OCI-LY7 (cell line): ENCODE results near the gene HTT. TPM values are rescaled to one million over a fixed set of nuclear protein-coding genes. Genes with fewer than 3 reads are reported as not detected.

ENCODE experiments used
- BruUV-seq: library from RNA; stranded (reverse); fragments of 400-500 nt; replicated peaks from 2 replicates; lab custom pipeline; 2021; lab: Mats Ljungman, UMichigan
- CTCF ChIA-PET: fragments of 300-600 bp; sonication (Branson Sonifier 250); formaldehyde crosslinking; loops from one replicate; lab custom pipeline; 2022; ENCODE audit warnings: antibody characterized with exemption; ENCODE audit not compliant: unreplicated experiment; lab: Charles Lee
- POLR2A ChIA-PET: fragments of 300-600 bp; sonication (Branson Sonifier 250); formaldehyde crosslinking; loops from one replicate; lab custom pipeline; 2022; ENCODE audit warnings: antibody characterized with exemption; lab: Charles Lee
- DNase-seq: peaks from one replicate; pipeline ENCODE4 v3.0.0-alpha.2; 2015; ENCODE audit warnings: low spot score
- H2AFZ ChIP-seq: fragments of 200-600 bp; sonication (generic), shearing (Covaris generic); 2 replicates; pipeline ENCODE4 v1.6.1; 2014; ENCODE audit warnings: mild to moderate bottlenecking, antibody characterized with exemption, low read length, moderate library complexity
- H3K27ac ChIP-seq: fragments of 200-600 bp; sonication (generic); 2 replicates; pipeline ENCODE4 v1.5.1; 2014; ENCODE audit warnings: mixed run types, low read depth, mild to moderate bottlenecking, moderate library complexity, low read length, inconsistent platforms; ENCODE audit not compliant: poor library complexity, severe bottlenecking
- H3K36me3 ChIP-seq: fragments of 200-600 bp; sonication (generic); 2 replicates; pipeline ENCODE4 v1.6.1; 2014; ENCODE audit warnings: mild to moderate bottlenecking, antibody characterized with exemption, low read length, moderate library complexity, mixed read lengths; ENCODE audit not compliant: insufficient read depth
- H3K4me1 ChIP-seq: fragments of 200-600 bp; sonication (generic); 2 replicates; pipeline ENCODE4 v1.5.1; 2014; ENCODE audit warnings: mild to moderate bottlenecking, low read length; ENCODE audit not compliant: insufficient read depth, poor library complexity, severe bottlenecking
- H3K4me2 ChIP-seq: fragments of 200-600 bp; sonication (generic); 2 replicates; pipeline ENCODE4 v1.6.1; 2014; ENCODE audit warnings: mild to moderate bottlenecking, low read length
- H3K4me3 ChIP-seq: fragments of 200-600 bp; sonication (generic); 2 replicates; pipeline ENCODE4 v1.5.1; 2014; ENCODE audit warnings: mild to moderate bottlenecking, low read depth, low read length; ENCODE audit not compliant: poor library complexity, severe bottlenecking
- H3K79me2 ChIP-seq: fragments of 200-600 bp; sonication (generic); 2 replicates; pipeline ENCODE4 v1.6.1; 2016; ENCODE audit warnings: low read depth, mild to moderate bottlenecking, low read length, moderate library complexity, mixed read lengths; ENCODE audit not compliant: insufficient read depth
- H3K9me2 ChIP-seq: fragments of 200-600 bp; sonication (generic); 2 replicates; pipeline ENCODE4 v1.6.1; 2016; ENCODE audit warnings: mild to moderate bottlenecking, low read length, mixed read lengths; ENCODE audit not compliant: insufficient read depth
- H3K9me3 ChIP-seq: fragments of 200-600 bp; sonication (generic); 2 replicates; pipeline ENCODE4 v1.6.1; 2014; ENCODE audit warnings: mild to moderate bottlenecking, mixed run types, low read length, mixed read lengths
- H4K20me1 ChIP-seq: fragments of 200-600 bp; sonication (generic); 2 replicates; pipeline ENCODE4 v1.6.1; 2014; ENCODE audit warnings: mild to moderate bottlenecking, antibody characterized with exemption, low read length, moderate library complexity, mixed read lengths; ENCODE audit not compliant: insufficient read depth
- CTCF ChIP-seq: fragments of 200-600 bp; sonication (generic); conservative IDR thresholded peaks from 2 replicates; pipeline ENCODE4 v1.5.1; 2014; ENCODE audit warnings: mild to moderate bottlenecking, antibody characterized with exemption, low read length, moderate library complexity, mixed read lengths
- EZH2phosphoT487 ChIP-seq: fragments of 200-600 bp; sonication (generic); IDR thresholded peaks from 2 replicates; pipeline ENCODE4 v1.6.1; 2018; ENCODE audit warnings: low read depth, borderline replicate concordance, mild to moderate bottlenecking, mixed run types, antibody characterized with exemption, low read length, moderate library complexity, mixed read lengths
- intact Hi-C: fragments of 100-400 bp; cut with micrococcal nuclease; formaldehyde crosslinking; loops from one replicate; pipeline ENCODE4 v1.10.0; 2022; ENCODE audit not compliant: unreplicated experiment
- total RNA-seq, 2 experiments: library from RNA; depleted of rRNA in 1 of 2; stranded (reverse); fragments of >200 nt in 1 of 2; shearing (Covaris generic) in 1 of 2; gene quantifications; 2 replicates each; pipeline ENCODE4 v1.2.3, GENCODE V29; 2014 to 2022

HTT gene
- total RNA-seq, 2 experiments from 2014 or later, result 36.4 to 91.3 TPM

DNA sequence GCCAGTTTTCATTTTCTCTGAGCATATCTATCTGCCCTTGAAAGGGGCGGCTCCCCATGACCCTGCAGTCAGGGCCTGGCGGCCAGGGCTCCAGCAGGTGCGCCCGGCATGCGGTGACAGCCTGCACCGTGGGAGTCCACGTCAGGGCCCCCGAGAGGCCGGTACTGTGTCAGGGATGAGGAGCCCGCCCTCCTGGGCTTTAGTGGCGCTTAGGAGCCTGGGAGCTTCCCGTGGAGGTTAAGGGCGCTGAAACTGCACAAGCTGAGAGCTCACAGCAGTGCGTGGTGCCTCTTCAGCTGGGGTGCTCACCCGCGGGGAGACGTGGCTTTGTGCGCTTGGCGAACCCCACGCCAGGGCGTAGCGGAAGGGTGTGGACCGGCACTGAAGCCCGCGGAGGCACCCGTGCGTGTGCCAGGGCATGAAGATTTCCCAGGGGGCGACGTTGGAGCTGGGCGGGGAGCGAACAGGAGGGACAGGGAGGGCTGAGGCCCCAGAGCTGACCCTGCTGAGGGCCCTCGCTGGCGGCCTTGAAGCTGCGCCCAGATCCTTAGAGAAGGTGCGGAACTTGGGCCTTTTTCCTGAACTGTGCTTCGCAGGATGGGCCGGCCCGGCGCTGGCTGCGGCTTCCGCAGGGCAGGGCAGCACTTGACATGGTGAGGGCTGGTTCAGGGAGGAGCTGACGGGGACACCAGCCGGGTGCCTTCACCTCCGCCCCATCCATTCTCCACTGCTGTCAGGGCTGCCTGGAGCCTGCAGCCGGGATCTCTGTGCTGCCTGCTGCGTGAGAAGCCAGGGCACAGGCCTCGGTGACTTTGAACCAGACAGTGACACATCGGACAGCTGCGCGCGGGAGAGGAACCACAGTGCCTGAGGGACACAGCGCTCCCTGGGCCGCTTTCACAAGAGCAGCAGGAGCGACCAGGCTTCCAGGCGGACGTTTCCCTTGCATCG is 33.0 kb upstream of the HTT start:
- intact Hi-C loops, result no loop called here
- Histone ChIP-seq H3K4me2 (peak overlapping the region; percentile 56), H3K79me2 (no peaks in the 10 kb centered on the region), H2AFZ (peak overlapping the region; percentile 53), H3K4me3 (peak overlapping the region; percentile 52), H3K9me2 (no peaks in the 10 kb centered on the region), H4K20me1 (no peaks in the 10 kb centered on the region), H3K4me1 (peaks cover 51% of the 10 kb centered on the region), H3K9me3 (no peaks in the 10 kb centered on the region), H3K36me3 (no peaks in the 10 kb centered on the region), H3K27ac (no peak overlapping the region)
- DNase-seq, result peak; percentile 21
- TF ChIP-seq EZH2phosphoT487 (no peak), CTCF (no peak)
- ChIA-PET POLR2A (interaction anchor here (0.7 to 1.0 kb wide), 2 partner anchors 95 to 721 kb away, joined by 3 to 4 read pairs; no protein-coding TSS in a partner anchor), CTCF (no interaction called here)
- no TSS peak for BruUV-seq

DNA sequence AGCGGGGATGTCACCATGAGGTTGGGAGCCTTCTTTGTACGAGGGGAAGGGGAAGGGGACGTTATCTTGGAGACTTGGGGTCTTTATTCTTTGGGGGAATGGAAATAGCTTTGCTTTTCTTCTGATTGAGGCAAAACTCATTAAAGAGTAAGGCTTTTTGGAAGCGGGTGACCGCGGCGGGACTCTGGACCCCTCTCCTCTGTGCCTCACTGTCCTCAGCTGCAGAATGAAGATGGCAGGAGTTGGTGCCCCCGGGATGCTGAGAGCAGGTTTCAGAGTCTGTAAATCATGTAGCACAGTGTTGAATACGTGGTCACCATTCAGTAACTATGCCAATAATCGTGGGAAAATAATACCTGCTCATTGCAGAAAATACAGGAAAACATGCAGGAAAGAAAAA is 32.3 kb upstream of the HTT start:
- H3K9me3 ChIP-seq, result no peaks in the 10 kb centered on the region
- BruUV-seq, result no TSS peak
- intact Hi-C loops, result no loop called here
- ChIA-PET CTCF (no interaction called here), POLR2A (interaction anchor here (0.7 to 1.0 kb wide), 2 partner anchors 94 to 721 kb away, joined by 3 to 4 read pairs; no protein-coding TSS in a partner anchor)
- TF ChIP-seq EZH2phosphoT487 (no peak), CTCF (no peak)
- no peak overlapping the region for H3K27ac ChIP-seq
- H3K36me3 ChIP-seq, result no peaks in the 10 kb centered on the region
- H3K79me2 ChIP-seq, result no peaks in the 10 kb centered on the region
- peak overlapping the region; percentile 53; the same call in 1 of the 2 replicates for H2AFZ ChIP-seq
- H3K4me3 ChIP-seq, result peak overlapping the region; percentile 52
- H3K9me2 ChIP-seq, result no peaks in the 10 kb centered on the region
- peak overlapping the region; percentile 56 for H3K4me2 ChIP-seq
- peaks cover 57% of the 10 kb centered on the region for H3K4me1 ChIP-seq
- DNase-seq, result no peak
- no peaks in the 10 kb centered on the region for H4K20me1 ChIP-seq
